Esophagus squamous epithelium (tissue), 5 donors: Measurements from ENCODE around the gene TNFRSF18. TPM values are rescaled to one million over a fixed set of nuclear protein-coding genes. Genes with fewer than 3 reads are reported as not detected.

Experiments
- DNase-seq: peaks from one replicate; lab custom pipeline; 2025; lab: John Stamatoyannopoulos, UW
- H3K27ac ChIP-seq, 4 donors: fragments of 200-600 bp; sonication (generic); one replicate each; pipeline ENCODE4 v1.5.1; 2016 to 2019; ENCODE audit warnings: mild to moderate bottlenecking in 1 of 4
- H3K27me3 ChIP-seq, 4 donors: fragments of 200-600 bp; sonication (generic); 1 replicate in 3 of 4; 2 replicates in 1 of 4; pipeline versions ENCODE4 v1.5.1 to v1.6.0; 2017 to 2021; ENCODE audit warnings: antibody characterized with exemption in 1 of 4
- H3K36me3 ChIP-seq, 3 donors: fragments of 200-600 bp; sonication (generic); one replicate each; pipeline ENCODE4 v1.5.1; 2016 to 2019
- H3K4me1 ChIP-seq, 3 donors: fragments of 200-600 bp; sonication (generic); one replicate each; pipeline ENCODE4 v1.5.1; 2017 to 2019
- H3K4me3 ChIP-seq, 4 donors: fragments of 200-600 bp; sonication (generic); 1 replicate in 3 of 4; 2 replicates in 1 of 4; pipeline ENCODE4 v1.5.1; 2016 to 2019; ENCODE audit warnings: mild to moderate bottlenecking in 2 of 4, moderate library complexity in 1 of 4
- H3K9me3 ChIP-seq, 3 donors: fragments of 200-600 bp; sonication (generic); one replicate each; pipeline ENCODE4 v1.5.1; 2016 to 2019
- CTCF ChIP-seq, 6 experiments: fragments of 450-650 bp in 4 of 6; fragments of 200-600 bp in 2 of 6; sonication (generic) in 2 of 6; IDR thresholded peaks; one replicate each; pipeline ENCODE4 v1.5.1; 2016 to 2019; ENCODE audit warnings: antibody characterized with exemption in 6 of 6, mild to moderate bottlenecking in 4 of 6, moderate library complexity in 4 of 6
- POLR2A ChIP-seq, 4 donors: fragments of 450-650 bp; IDR thresholded peaks; one replicate each; pipeline ENCODE4 v1.6.1; 2017; ENCODE audit warnings: antibody characterized with exemption in 4 of 4, mild to moderate bottlenecking in 4 of 4, moderate library complexity in 3 of 4
- WGBS, 2 donors: methylation state at CpG; one replicate each; pipeline ENCODE4 v1.1.5; 2018; 5-methylcytosine and 5-hydroxymethylcytosine counted together
- intact Hi-C: fragments of 100-400 bp; cut with DNase I; formaldehyde crosslinking; loops from one replicate; pipeline ENCODE4 v1.15.0; 2022
- total RNA-seq, 4 donors: library from RNA; depleted of rRNA; stranded (reverse); fragments of >200 nt; gene quantifications; one replicate each; pipeline ENCODE4 v1.1.0, GENCODE V29; 2016
- donor health status: DM: yes; HTN: yes; CAD: no.

Gene TNFRSF18
- total RNA-seq, 4 donors from 2014 or later: 2.0 to 21.0 (median 2.8) TPM

- TF ChIP-seq POLR2A (IDR thresholded peaks at IDR 0.05) (no peak), CTCF (IDR thresholded peaks at IDR 0.05) (no peak)
- Histone ChIP-seq H3K27me3 (peaks cover 0 to 9% (median 0%) of the 10 kb centered on the region in 4 donors), H3K27ac (peak overlapping the region; percentile 88 to 99 (median 95)), H3K36me3 (no peaks in the 10 kb centered on the region), H3K9me3 (no peaks in the 10 kb centered on the region), H3K4me3 (peak overlapping the region; percentile 51 to 90 (median 60)), H3K4me1 (peaks cover 13 to 36% (median 22%) of the 10 kb centered on the region in 3 donors)
- intact Hi-C loops: no loop called here
- DNase-seq: no peak
- 0% methylated on average over 4 of the region's 46 CpGs; no CpG with 5 or more reads in 1 of the 2 donors for WGBS, 2 donors
Observed at GRCh38 chr1:1157914-1158710, 48.3 kb downstream of the TNFRSF18 start.

GRCh38 chr1:1157426-1157913 is 48.9 kb downstream of the TNFRSF18 start:
- intact Hi-C loops: no loop called here
- TF ChIP-seq CTCF (IDR thresholded peaks at IDR 0.05) (no peak), POLR2A (IDR thresholded peaks at IDR 0.05) (peak in 3 of 4 donors; percentile 39 to 81 (median 44))
- Histone ChIP-seq H3K4me3 (peak overlapping the region; percentile 51 to 90 (median 60)), H3K27ac (peak overlapping the region; percentile 88 to 99 (median 95)), H3K36me3 (no peaks in the 10 kb centered on the region), H3K4me1 (peaks cover 13 to 34% (median 22%) of the 10 kb centered on the region in 3 donors), H3K27me3 (peaks cover 0 to 2% (median 0%) of the 10 kb centered on the region in 4 donors), H3K9me3 (peaks cover 0 to 4% (median 3%) of the 10 kb centered on the region in 3 donors)
- DNase-seq: peak; percentile 28
- WGBS, 2 donors: 0% methylated on average over 5 to 6 of the region's 29 CpGs

- intact Hi-C loops: no loop called here
- peak overlapping the region in 1 of 4 donors; percentile 99 for H3K27ac ChIP-seq
- 67 to 80% methylated on average over 1 to 2 of the region's 9 CpGs for WGBS, 2 donors
- no peak for DNase-seq
- peaks cover 0 to 7% (median 5%) of the 10 kb centered on the region in 3 donors for H3K9me3 ChIP-seq
- peaks cover 13 to 29% (median 18%) of the 10 kb centered on the region in 3 donors for H3K4me1 ChIP-seq
- H3K27me3 ChIP-seq: no peaks in the 10 kb centered on the region
- TF ChIP-seq CTCF (IDR thresholded peaks at IDR 0.05): no peak
- no peak for TF ChIP-seq POLR2A (IDR thresholded peaks at IDR 0.05)
- H3K36me3 ChIP-seq: no peaks in the 10 kb centered on the region
- H3K4me3 ChIP-seq: no peak overlapping the region
Observed at GRCh38 chr1:1157033-1157365, 49.4 kb downstream of the TNFRSF18 start.

- WGBS, 2 donors: 76 to 81% methylated on average over 7 to 8 of the region's 26 CpGs
- no peak for DNase-seq
Observed at GRCh38 chr1:1156140-1157032, 50.0 kb downstream of the TNFRSF18 start.

More at GRCh38 chr1:1156140-1157032, 50.0 kb downstream of the TNFRSF18 start:
- Histone ChIP-seq H3K9me3 (peaks cover 0 to 7% (median 5%) of the 10 kb centered on the region in 3 donors), H3K4me3 (no peak overlapping the region), H3K36me3 (no peaks in the 10 kb centered on the region), H3K27me3 (no peaks in the 10 kb centered on the region), H3K27ac (peak overlapping the region in 1 of 4 donors; percentile 99), H3K4me1 (peaks cover 13 to 24% (median 16%) of the 10 kb centered on the region in 3 donors)
- TF ChIP-seq CTCF (IDR thresholded peaks at IDR 0.05): no peak
- no peak for TF ChIP-seq POLR2A (IDR thresholded peaks at IDR 0.05)
- intact Hi-C loops: no loop called here
